T-cell (primary cell): Measurements from ENCODE around the gene TRAPPC3L. TPM values are rescaled to one million over a fixed set of nuclear protein-coding genes. Genes with fewer than 3 reads are reported as not detected.

Experiments
- ATAC-seq, 4 experiments: fragments of 200-7000 bp in 3 of 4; fragments of 150-1000 bp in 1 of 4; cut with Tn5 transposase; replicated peaks in 1 of 4; 1 replicate in 3 of 4; 2 replicates in 1 of 4; pipeline ENCODE4 v1.10.0; 2021; ENCODE audit warnings: moderate library complexity in 3 of 4, mild to moderate bottlenecking in 2 of 4, moderate number of reproducible peaks in 1 of 4
- CTCF ChIA-PET, 2 donors: fragments of 300-600 bp; sonication (Branson Sonifier 250); formaldehyde crosslinking; loops; one replicate each; lab custom pipeline; 2022; ENCODE audit warnings: antibody characterized with exemption in 2 of 2; lab: Charles Lee
- POLR2A ChIA-PET, 2 donors: fragments of 300-600 bp; sonication (Branson Sonifier 250); formaldehyde crosslinking; loops; one replicate each; lab custom pipeline; 2022; ENCODE audit warnings: antibody characterized with exemption in 2 of 2; lab: Charles Lee
- DNase-seq, 35 experiments: peaks; one replicate each; pipeline versions ENCODE4 v3.0.0 to v3.0.0-alpha.2; 2013 to 2023
- H3K27ac ChIP-seq: one replicate; pipeline ENCODE4 v1.5.1; 2013; ENCODE audit warnings: low read length
- H3K27me3 ChIP-seq, 2 experiments: replicated peaks in 1 of 2; 1 replicate in 1 of 2; 2 replicates in 1 of 2; pipeline versions ENCODE4 v1.6.1 to v1.7.0; 2013; ENCODE audit warnings: low read length in 1 of 2, mixed read lengths in 1 of 2; ENCODE audit not compliant: control insufficient read depth in 2 of 2, insufficient read depth in 2 of 2; ENCODE audit errors: extremely low read depth in 1 of 2
- H3K36me3 ChIP-seq, 2 donors: 1 replicate in 1 of 2; 2 replicates in 1 of 2; pipeline versions ENCODE4 v1.6.1 to v1.7.0; 2013; ENCODE audit warnings: low read length in 1 of 2; ENCODE audit not compliant: control insufficient read depth in 2 of 2, insufficient read depth in 1 of 2; ENCODE audit errors: extremely low read depth in 1 of 2
- H3K4me1 ChIP-seq, 2 experiments: 1 replicate in 1 of 2; 2 replicates in 1 of 2; pipeline versions ENCODE4 v1.6.1 to v1.7.0; 2013; ENCODE audit warnings: low read length in 2 of 2, mixed read lengths in 1 of 2; ENCODE audit not compliant: insufficient read depth in 2 of 2, control insufficient read depth in 1 of 2; ENCODE audit errors: extremely low read depth in 1 of 2
- H3K4me3 ChIP-seq, 2 donors: 1 replicate in 1 of 2; 2 replicates in 1 of 2; pipeline versions ENCODE4 v1.5.1 to v1.7.0; 2013; ENCODE audit warnings: mild to moderate bottlenecking in 2 of 2, low read length in 1 of 2, moderate library complexity in 1 of 2; ENCODE audit not compliant: control insufficient read depth in 1 of 2; ENCODE audit errors: extremely low read depth in 1 of 2
- H3K9me3 ChIP-seq: 2 replicates; pipeline ENCODE4 v1.7.0; 2013
- H3K27ac Mint-ChIP-seq, 2 donors: one replicate each; pipeline ENCODE4 v1.8.0; 2020 to 2021; ENCODE audit warnings: mild to moderate bottlenecking in 2 of 2, mixed read lengths in 2 of 2
- H3K27me3 Mint-ChIP-seq, 2 donors: one replicate each; pipeline ENCODE4 v1.8.0; 2021 to 2022; ENCODE audit warnings: mixed read lengths in 2 of 2
- H3K36me3 Mint-ChIP-seq: one replicate; pipeline ENCODE4 v1.8.0; 2021; ENCODE audit warnings: mixed read lengths
- H3K4me1 Mint-ChIP-seq, 3 donors: one replicate each; pipeline ENCODE4 v1.8.0; 2020 to 2022; ENCODE audit warnings: mixed read lengths in 3 of 3, mild to moderate bottlenecking in 1 of 3
- H3K4me3 Mint-ChIP-seq, 3 donors: one replicate each; pipeline ENCODE4 v1.8.0; 2020 to 2022; ENCODE audit warnings: mild to moderate bottlenecking in 3 of 3, mixed read lengths in 3 of 3, moderate library complexity in 3 of 3
- H3K9me3 Mint-ChIP-seq, 3 donors: one replicate each; pipeline ENCODE4 v1.8.0; 2020 to 2022; ENCODE audit warnings: mixed read lengths in 3 of 3
- WGBS: methylation state at CpG from one replicate; pipeline ENCODE4 v1.1.5; 2013; ENCODE audit warnings: missing lambda C conversion rate; ENCODE audit not compliant: insufficient coverage; 5-methylcytosine and 5-hydroxymethylcytosine counted together
- total RNA-seq, 35 experiments: library from RNA in 6 of 35; stranded (reverse) in 6 of 35; fragments of 120-200 nt in 1 of 35; gene quantifications; one replicate each; pipeline versions ENCODE4 v1.2.1 to v1.2.4 and lab custom pipeline; 2013 to 2026

The TRAPPC3L gene
- total RNA-seq, 5 donors from 2014 or later (not counting 1 experiment from before 2014, with no cell fraction given) = not detected

- Mint-ChIP-seq H3K4me3 (no peak overlapping the region), H3K9me3 (no peaks in the 10 kb centered on the region)
- no CpG with 5 or more reads among the region's 1 CpG for WGBS
Measured at GRCh38 chr6:116556065-116556464, 10.6 kb upstream of the TRAPPC3L start.

GRCh38 chr6:116553451-116553850 lies 8.0 kb upstream of the TRAPPC3L start, which contains the start of gene CALHM4:
TSS of gene CALHM4 (plus strand) at chr6:116553751. CDS start at chr6:116553794, 43 bp downstream.
- Histone ChIP-seq H3K27ac (no peak within 1 kb of the TSS), H3K9me3 (no peaks in the 10 kb centered on the region), H3K4me1 (no peaks in the 10 kb centered on the region), H3K27me3 (peaks cover 0 to 3% of the 10 kb centered on the region in 2 experiments), H3K36me3 (no peaks in the 10 kb centered on the region), H3K4me3 (no peak within 1 kb of the TSS)
- Mint-ChIP-seq H3K4me1 (no peaks in the 10 kb centered on the region), H3K27ac (no peak within 1 kb of the TSS), H3K9me3 (no peaks in the 10 kb centered on the region), H3K36me3 (no peaks in the 10 kb centered on the region), H3K27me3 (peaks cover 5 to 23% of the 10 kb centered on the region in 2 donors), H3K4me3 (no peak within 1 kb of the TSS)
- ATAC-seq = no peak
- ChIA-PET POLR2A (no interaction called here), CTCF (interaction anchor here (0.9 to 2.5 kb wide), 6 partner anchors 10 to 266 kb away, joined by 3 to 10 read pairs (median 4); no protein-coding TSS in a partner anchor)
- DNase-seq = no peak

More at GRCh38 chr6:116556065-116556464, 10.6 kb upstream of the TRAPPC3L start:
- Histone ChIP-seq H3K36me3 (no peaks in the 10 kb centered on the region), H3K4me1 (no peaks in the 10 kb centered on the region), H3K27me3 (peaks cover 0 to 3% of the 10 kb centered on the region in 2 experiments), H3K4me3 (no peak overlapping the region), H3K27ac (no peak overlapping the region), H3K9me3 (no peaks in the 10 kb centered on the region)
- ChIA-PET POLR2A (no interaction called here), CTCF (interaction anchor here in 1 of 2 donors (1.4 kb wide), 1 partner anchor 14 kb away, joined by 3 read pairs; no protein-coding TSS in a partner anchor)
- ATAC-seq (no peak), DNase-seq (no peak)
- no peak overlapping the region for H3K27ac Mint-ChIP-seq
- H3K36me3 Mint-ChIP-seq = no peaks in the 10 kb centered on the region
- peaks cover 1 to 18% of the 10 kb centered on the region in 2 donors for H3K27me3 Mint-ChIP-seq
- peaks cover 0 to 2% (median 0%) of the 10 kb centered on the region in 3 donors for H3K4me1 Mint-ChIP-seq

DNA sequence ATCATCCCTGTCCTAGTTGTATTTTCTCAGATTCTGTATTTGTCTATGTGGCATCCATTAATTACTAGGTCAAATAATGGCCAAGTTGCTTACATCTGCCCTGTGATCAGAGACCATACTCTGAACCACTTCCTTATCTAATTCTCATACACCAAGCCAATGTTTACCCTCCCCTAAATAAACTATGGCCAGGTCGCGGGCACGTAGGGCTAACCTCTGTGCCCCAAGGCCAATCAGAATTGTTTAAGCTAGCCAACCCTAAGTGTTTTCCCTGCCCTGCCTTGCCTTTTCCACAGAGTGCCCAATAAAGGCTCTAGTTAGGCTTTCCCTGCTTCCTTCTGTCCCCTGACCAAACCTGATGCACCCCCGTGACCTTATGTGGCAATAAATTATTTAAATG lies 5.3 kb upstream of the TRAPPC3L start:
- no peak overlapping the region for H3K27ac Mint-ChIP-seq
- ChIA-PET POLR2A (no interaction called here), CTCF (interaction anchor here (0.6 to 1.4 kb wide), 3 partner anchors 9 to 94 kb away, joined by 4 to 7 read pairs (median 5); no protein-coding TSS in a partner anchor)
- H3K4me3 Mint-ChIP-seq = no peak overlapping the region
- Histone ChIP-seq H3K4me3 (no peak overlapping the region), H3K27ac (no peak overlapping the region), H3K4me1 (no peaks in the 10 kb centered on the region), H3K9me3 (no peaks in the 10 kb centered on the region), H3K36me3 (no peaks in the 10 kb centered on the region), H3K27me3 (peaks cover 0 to 3% of the 10 kb centered on the region in 2 experiments)
- no peaks in the 10 kb centered on the region for H3K36me3 Mint-ChIP-seq
- ATAC-seq (no peak), DNase-seq (no peak)
- WGBS = 96% methylated on average over 4 of the region's 4 CpGs
- H3K27me3 Mint-ChIP-seq = peaks cover 9 to 23% of the 10 kb centered on the region in 2 donors
- H3K9me3 Mint-ChIP-seq = no peaks in the 10 kb centered on the region
- no peaks in the 10 kb centered on the region for H3K4me1 Mint-ChIP-seq

GRCh38 chr6:116547358-116547757 lies 1.9 kb upstream of the TRAPPC3L start:
- no peak overlapping the region for H3K4me3 Mint-ChIP-seq
- CTCF ChIA-PET = interaction anchor here (0.7 to 1.5 kb wide), 2 partner anchors 9 to 14 kb away, joined by 4 to 6 read pairs; no protein-coding TSS in a partner anchor
- no peak overlapping the region for H3K4me3 ChIP-seq
- H3K36me3 Mint-ChIP-seq = no peaks in the 10 kb centered on the region
- H3K4me1 Mint-ChIP-seq = no peaks in the 10 kb centered on the region
- no peaks in the 10 kb centered on the region for H3K9me3 ChIP-seq
- no peaks in the 10 kb centered on the region for H3K9me3 Mint-ChIP-seq
- DNase-seq (no peak), ATAC-seq (no peak)
- H3K27ac Mint-ChIP-seq = no peak overlapping the region
- H3K27ac ChIP-seq = no peak overlapping the region
- no peaks in the 10 kb centered on the region for H3K4me1 ChIP-seq
- no peaks in the 10 kb centered on the region for H3K27me3 ChIP-seq
- 89% methylated on average over 3 of the region's 6 CpGs for WGBS
- peaks cover 13 to 21% of the 10 kb centered on the region in 2 donors for H3K27me3 Mint-ChIP-seq
- POLR2A ChIA-PET = no interaction called here
- no peaks in the 10 kb centered on the region for H3K36me3 ChIP-seq

DNA sequence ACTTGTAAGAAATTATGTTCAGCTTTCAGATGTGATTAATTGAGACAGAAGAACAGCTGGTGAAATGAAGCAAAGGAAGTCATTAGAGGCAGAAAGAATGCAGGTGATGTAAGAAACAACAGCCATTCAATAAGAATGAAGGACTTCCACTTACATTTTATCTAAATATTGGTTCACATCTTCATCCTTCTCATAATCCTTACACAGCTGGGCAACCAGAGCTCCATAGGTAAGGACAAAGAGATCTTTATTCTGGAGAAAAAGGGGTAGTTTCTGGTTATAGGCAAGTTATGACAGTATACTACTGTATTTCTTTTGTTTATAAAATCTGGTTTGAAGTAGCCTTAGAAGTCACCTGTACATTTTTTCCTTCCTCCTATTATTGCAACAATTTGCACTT lies 2.3 kb downstream of the TRAPPC3L start:
- Mint-ChIP-seq H3K4me1 (no peaks in the 10 kb centered on the region), H3K9me3 (no peaks in the 10 kb centered on the region), H3K27me3 (peaks cover 18 to 23% of the 10 kb centered on the region in 2 donors), H3K27ac (no peak overlapping the region), H3K4me3 (no peak overlapping the region), H3K36me3 (no peaks in the 10 kb centered on the region)
- Histone ChIP-seq H3K27ac (no peak overlapping the region), H3K36me3 (no peaks in the 10 kb centered on the region), H3K4me3 (no peak overlapping the region), H3K9me3 (no peaks in the 10 kb centered on the region), H3K27me3 (peaks cover 0 to 3% of the 10 kb centered on the region in 2 experiments), H3K4me1 (no peaks in the 10 kb centered on the region)
- POLR2A ChIA-PET = no interaction called here
- DNase-seq = no peak
- ATAC-seq = no peak
- CTCF ChIA-PET = interaction anchor here (1.0 to 2.2 kb wide), 3 partner anchors 9 to 330 kb away, joined by 3 to 8 read pairs (median 3); no protein-coding TSS in a partner anchor

GRCh38 chr6:116542426-116542825 lies 3.1 kb downstream of the TRAPPC3L start:
- Histone ChIP-seq H3K27me3 (peaks cover 0 to 3% of the 10 kb centered on the region in 2 experiments), H3K4me1 (no peaks in the 10 kb centered on the region), H3K36me3 (no peaks in the 10 kb centered on the region), H3K9me3 (no peaks in the 10 kb centered on the region), H3K27ac (no peak overlapping the region), H3K4me3 (no peak overlapping the region)
- Mint-ChIP-seq H3K4me3 (no peak overlapping the region), H3K36me3 (no peaks in the 10 kb centered on the region), H3K9me3 (no peaks in the 10 kb centered on the region), H3K27ac (no peak overlapping the region), H3K4me1 (no peaks in the 10 kb centered on the region), H3K27me3 (peaks cover 18 to 23% of the 10 kb centered on the region in 2 donors)
- no peak for ATAC-seq
- ChIA-PET POLR2A (no interaction called here), CTCF (interaction anchor here (0.7 to 2.2 kb wide), 8 partner anchors 9 to 454 kb away, joined by 3 to 10 read pairs (median 4); partner anchors contain the start of gene CALHM4 (in 1 of the 2))
- no peak for DNase-seq
